ENCODE results near the gene ARHGAP24. TPM values are rescaled to one million over a fixed set of nuclear protein-coding genes. Genes with fewer than 3 reads are reported as not detected.

The ARHGAP24 gene
- total and polyA plus RNA-seq, 3 donors from 2014 or later: 5.7 to 9.9 (median 9.4) TPM

DNA sequence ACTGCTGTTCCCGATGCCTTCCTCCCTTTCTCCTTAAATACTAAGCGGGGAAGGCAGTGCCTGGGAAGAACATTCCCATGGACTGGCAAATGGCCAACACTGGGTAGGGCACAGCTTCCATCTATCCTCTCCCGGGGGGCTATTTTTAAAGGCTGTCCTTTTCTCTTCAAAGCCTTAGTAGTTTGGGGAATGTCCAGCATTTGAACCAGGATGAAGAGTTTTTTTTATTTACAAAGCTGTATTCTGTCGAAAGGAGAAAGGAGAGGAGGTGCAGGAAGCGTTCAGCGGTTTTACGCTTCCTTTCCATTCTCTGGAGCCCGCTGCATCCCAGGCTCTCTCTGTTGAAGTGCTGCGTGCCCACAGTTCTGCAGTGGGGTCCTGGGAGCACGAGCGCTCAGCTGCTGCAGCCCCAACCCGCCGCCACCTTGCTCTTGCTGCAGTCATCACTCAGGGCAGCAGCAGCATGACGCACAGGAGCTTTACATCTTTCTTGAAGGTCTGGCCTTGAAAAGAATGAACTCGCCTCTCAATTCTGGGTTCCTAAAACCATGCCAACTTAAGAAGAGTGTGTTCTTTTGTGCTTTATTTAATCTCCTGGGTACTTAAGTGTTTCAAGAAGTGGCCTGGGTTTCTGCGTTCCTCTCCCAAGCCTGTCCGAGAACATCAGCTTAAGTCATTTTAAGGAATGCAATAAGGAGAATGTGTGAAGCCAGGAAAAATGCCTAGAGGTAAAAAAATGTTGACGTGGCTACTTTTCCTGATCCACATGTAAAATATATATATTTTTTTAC lies 457.7 kb downstream of the ARHGAP24 start:
- H3K27ac ChIP-seq: peak overlapping the region in 1 of 2 donors; percentile 51
- no peaks in the 10 kb centered on the region for H3K4me1 ChIP-seq
- no peaks in the 10 kb centered on the region for H3K27me3 ChIP-seq
- H3K4me3 ChIP-seq: peak overlapping the region in 1 of 2 donors; percentile 14
- peak; percentile 26 for DNase-seq
- no peaks in the 10 kb centered on the region for H3K9me3 ChIP-seq
- intact Hi-C loops (cut with DNase I; ENCODE audit: low total_unique reads): no loop called here
- 25 to 39% methylated on average over 18 of the region's 18 CpGs for WGBS, 2 donors
- TF ChIP-seq POLR2A (IDR thresholded peaks at IDR 0.05) (no peak), CTCF (IDR thresholded peaks at IDR 0.05) (no peak)
- H3K36me3 ChIP-seq (ENCODE audit: low read depth, missing control alignments): no peaks in the 10 kb centered on the region

DNA sequence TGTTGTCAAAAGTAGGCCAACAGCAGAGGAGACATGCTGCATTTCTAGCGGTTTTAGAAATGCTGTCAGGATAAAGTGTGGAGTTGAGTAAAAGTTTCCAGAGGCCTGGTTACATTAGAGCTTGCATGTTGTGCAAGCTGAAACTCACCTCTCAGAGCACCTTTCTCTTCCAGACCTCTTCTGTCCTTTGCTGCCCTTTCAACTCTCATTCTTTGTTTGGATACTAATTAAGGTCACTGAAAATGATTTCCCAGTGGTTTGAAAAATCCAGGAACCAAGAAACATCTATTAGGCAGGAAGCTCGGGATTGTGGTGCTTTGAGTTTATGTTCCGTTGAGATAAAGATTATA lies 458.3 kb downstream of the ARHGAP24 start:
- Histone ChIP-seq H3K9me3 (no peaks in the 10 kb centered on the region), H3K27ac (no peak overlapping the region), H3K27me3 (no peaks in the 10 kb centered on the region), H3K4me1 (no peaks in the 10 kb centered on the region), H3K4me3 (no peak overlapping the region), H3K36me3 (ENCODE audit: low read depth, missing control alignments) (no peaks in the 10 kb centered on the region)
- 52 to 66% methylated on average over 3 of the region's 3 CpGs for WGBS, 2 donors
- no peak for TF ChIP-seq CTCF (IDR thresholded peaks at IDR 0.05)
- no peak for TF ChIP-seq POLR2A (IDR thresholded peaks at IDR 0.05)
- intact Hi-C loops (cut with DNase I; ENCODE audit: low total_unique reads): no loop called here
- no peak for DNase-seq

GRCh38 chr4:85937507-85937906 lies 462.6 kb downstream of the ARHGAP24 start:
- no peaks in the 10 kb centered on the region for H3K4me1 ChIP-seq
- TF ChIP-seq CTCF (IDR thresholded peaks at IDR 0.05) (no peak), POLR2A (IDR thresholded peaks at IDR 0.05) (no peak)
- H3K9me3 ChIP-seq: no peaks in the 10 kb centered on the region
- no peak for DNase-seq
- 70 to 86% methylated on average over 2 of the region's 2 CpGs for WGBS, 2 donors
- H3K4me3 ChIP-seq: no peak overlapping the region
- H3K27ac ChIP-seq: no peak overlapping the region
- no peaks in the 10 kb centered on the region for H3K36me3 ChIP-seq (ENCODE audit: low read depth, missing control alignments)
- H3K27me3 ChIP-seq: no peaks in the 10 kb centered on the region
- intact Hi-C loops (cut with DNase I; ENCODE audit: low total_unique reads): no loop called here

DNA sequence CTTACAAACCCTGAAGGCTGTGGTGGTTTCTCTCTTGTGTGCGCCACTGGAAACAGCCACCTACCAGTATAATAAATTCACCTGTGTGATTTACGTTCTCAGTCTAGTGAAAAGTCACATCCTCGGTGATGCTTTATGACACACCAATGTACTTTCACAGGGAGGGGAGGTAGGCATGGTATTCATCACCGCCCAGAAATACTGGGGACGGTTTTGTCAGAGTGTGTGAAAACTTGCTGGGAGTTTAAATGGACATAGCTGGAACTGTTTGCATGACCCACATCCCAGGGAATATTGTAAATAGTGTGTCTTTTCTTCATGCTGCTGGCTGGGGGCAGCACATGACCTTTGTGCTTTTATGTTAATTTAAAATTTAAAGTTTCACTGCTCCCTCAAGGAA lies 463.1 kb downstream of the ARHGAP24 start:
- Histone ChIP-seq H3K4me1 (no peaks in the 10 kb centered on the region), H3K27ac (no peak overlapping the region), H3K27me3 (no peaks in the 10 kb centered on the region), H3K9me3 (no peaks in the 10 kb centered on the region), H3K4me3 (no peak overlapping the region), H3K36me3 (ENCODE audit: low read depth, missing control alignments) (no peaks in the 10 kb centered on the region)
- DNase-seq: no peak
- WGBS, 2 donors: 92 to 93% methylated on average over 5 of the region's 5 CpGs
- intact Hi-C loops (cut with DNase I; ENCODE audit: low total_unique reads): no loop called here
- TF ChIP-seq CTCF (IDR thresholded peaks at IDR 0.05): no peak
- no peak for TF ChIP-seq POLR2A (IDR thresholded peaks at IDR 0.05)

DNA sequence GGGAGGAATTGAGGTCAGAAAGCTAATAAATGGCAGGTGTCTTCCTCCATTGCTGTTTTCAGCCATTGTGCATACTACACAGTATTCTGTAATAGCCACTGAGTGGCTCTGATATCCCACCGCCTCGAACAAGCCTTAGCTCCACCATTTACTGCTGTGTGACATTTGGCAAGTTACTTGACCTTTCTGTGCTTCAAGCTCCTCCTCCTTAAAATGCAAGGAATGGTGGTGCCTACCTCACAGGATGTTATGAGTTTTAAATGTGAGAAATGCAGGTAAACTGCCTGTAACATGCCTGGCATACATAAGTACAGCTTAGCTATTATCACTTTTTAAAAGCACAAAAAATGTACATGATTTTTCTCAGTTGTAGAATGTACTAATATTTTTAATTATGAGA lies 464.0 kb downstream of the ARHGAP24 start:
- 91 to 100% methylated on average over 2 of the region's 2 CpGs for WGBS, 2 donors
- no peak for TF ChIP-seq CTCF (IDR thresholded peaks at IDR 0.05)
- no peak for TF ChIP-seq POLR2A (IDR thresholded peaks at IDR 0.05)
- Histone ChIP-seq H3K27ac (no peak overlapping the region), H3K9me3 (no peaks in the 10 kb centered on the region), H3K4me3 (no peak overlapping the region), H3K36me3 (ENCODE audit: low read depth, missing control alignments) (no peaks in the 10 kb centered on the region), H3K27me3 (no peaks in the 10 kb centered on the region), H3K4me1 (no peaks in the 10 kb centered on the region)
- intact Hi-C loops (cut with DNase I; ENCODE audit: low total_unique reads): no loop called here
- no peak for DNase-seq
